Neutrophil (primary cell): ENCODE measurements around the gene REV3L.
"Not testable (repeated sequence)": the region's sequence is repeated elsewhere in the genome, so short reads cannot be mapped to it uniquely, and the experiment has no call there.

Experiments
- H3K27ac ChIP-seq: fragments of 200-600 bp; sonication (generic); 2 replicates; pipeline ENCODE4 v1.5.1; 2016; ENCODE audit warnings: mild to moderate bottlenecking, moderate library complexity
- H3K27me3 ChIP-seq: fragments of 200-600 bp; sonication (generic); 2 replicates; pipeline ENCODE4 v1.6.0; 2016; ENCODE audit warnings: mild to moderate bottlenecking
- H3K36me3 ChIP-seq: fragments of 200-600 bp; sonication (generic); 2 replicates; pipeline ENCODE4 v1.5.1; 2017
- H3K4me1 ChIP-seq, 2 experiments: fragments of 200-600 bp in 1 of 2; sonication (generic) in 1 of 2; 1 replicate in 1 of 2; 2 replicates in 1 of 2; pipeline versions ENCODE4 v1.5.1 to v1.6.1; 2013 to 2016; ENCODE audit warnings: low read depth in 1 of 2, low read length in 1 of 2, mild to moderate bottlenecking in 1 of 2, moderate library complexity in 1 of 2; ENCODE audit not compliant: control insufficient read depth in 1 of 2, insufficient read depth in 1 of 2
- H3K4me3 ChIP-seq, 2 experiments: fragments of 200-600 bp in 1 of 2; sonication (generic) in 1 of 2; 1 replicate in 1 of 2; 2 replicates in 1 of 2; pipeline ENCODE4 v1.5.1; 2013 to 2016; ENCODE audit warnings: low read depth in 1 of 2, low read length in 1 of 2, mild to moderate bottlenecking in 1 of 2, moderate library complexity in 1 of 2
- H3K9me3 ChIP-seq: fragments of 200-600 bp; sonication (generic); 2 replicates; pipeline ENCODE4 v1.5.1; 2016
- TF ChIP-seq, protein P1 (sequence below): fragments of 200-600 bp; sonication (generic); IDR thresholded peaks from 2 replicates; pipeline ENCODE4 v1.5.1; 2016; ENCODE audit warnings: antibody characterized with exemption

The REV3L gene

DNA sequence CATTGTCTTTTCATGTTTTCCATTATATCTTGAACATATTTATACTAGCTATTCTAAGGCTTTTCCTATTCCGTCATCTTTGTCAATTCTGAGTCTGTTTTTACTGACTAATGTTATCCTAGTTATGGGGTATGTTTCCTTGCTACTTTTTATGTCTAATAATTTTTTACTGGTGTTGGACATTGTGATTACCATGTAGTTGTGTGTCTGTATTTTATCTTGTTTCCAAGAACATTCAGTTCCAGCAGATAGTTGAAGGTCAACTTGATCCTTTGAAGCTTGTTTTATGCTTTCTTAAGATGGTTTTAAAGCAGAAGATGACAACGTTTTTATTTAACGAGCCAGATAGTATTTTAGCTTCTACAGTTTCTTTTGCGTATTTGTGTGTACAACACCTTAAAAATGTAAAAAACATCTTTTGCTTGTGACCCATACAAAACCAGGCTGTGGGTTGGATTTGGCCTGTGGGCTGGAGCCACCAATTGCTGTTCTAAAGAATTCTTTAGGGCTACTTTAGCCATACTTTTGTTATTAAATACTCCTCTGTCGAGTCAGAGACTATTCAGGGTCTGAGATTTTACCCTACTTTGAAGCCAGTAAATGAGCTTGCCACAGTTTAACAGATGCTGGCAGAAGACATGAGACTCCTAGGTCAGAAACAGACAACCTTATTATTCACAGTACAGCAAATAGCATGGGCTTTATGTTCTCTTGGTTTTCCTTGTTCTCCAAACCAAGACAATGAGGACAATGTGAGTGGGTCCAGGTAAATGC lies 38.7 kb upstream of the REV3L start:
- Histone ChIP-seq H3K4me3 (no peak overlapping the region), H3K27me3 (no peaks in the 10 kb centered on the region)
- TF ChIP-seq, protein P1, sequence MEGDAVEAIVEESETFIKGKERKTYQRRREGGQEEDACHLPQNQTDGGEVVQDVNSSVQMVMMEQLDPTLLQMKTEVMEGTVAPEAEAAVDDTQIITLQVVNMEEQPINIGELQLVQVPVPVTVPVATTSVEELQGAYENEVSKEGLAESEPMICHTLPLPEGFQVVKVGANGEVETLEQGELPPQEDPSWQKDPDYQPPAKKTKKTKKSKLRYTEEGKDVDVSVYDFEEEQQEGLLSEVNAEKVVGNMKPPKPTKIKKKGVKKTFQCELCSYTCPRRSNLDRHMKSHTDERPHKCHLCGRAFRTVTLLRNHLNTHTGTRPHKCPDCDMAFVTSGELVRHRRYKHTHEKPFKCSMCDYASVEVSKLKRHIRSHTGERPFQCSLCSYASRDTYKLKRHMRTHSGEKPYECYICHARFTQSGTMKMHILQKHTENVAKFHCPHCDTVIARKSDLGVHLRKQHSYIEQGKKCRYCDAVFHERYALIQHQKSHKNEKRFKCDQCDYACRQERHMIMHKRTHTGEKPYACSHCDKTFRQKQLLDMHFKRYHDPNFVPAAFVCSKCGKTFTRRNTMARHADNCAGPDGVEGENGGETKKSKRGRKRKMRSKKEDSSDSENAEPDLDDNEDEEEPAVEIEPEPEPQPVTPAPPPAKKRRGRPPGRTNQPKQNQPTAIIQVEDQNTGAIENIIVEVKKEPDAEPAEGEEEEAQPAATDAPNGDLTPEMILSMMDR: no peak

DNA sequence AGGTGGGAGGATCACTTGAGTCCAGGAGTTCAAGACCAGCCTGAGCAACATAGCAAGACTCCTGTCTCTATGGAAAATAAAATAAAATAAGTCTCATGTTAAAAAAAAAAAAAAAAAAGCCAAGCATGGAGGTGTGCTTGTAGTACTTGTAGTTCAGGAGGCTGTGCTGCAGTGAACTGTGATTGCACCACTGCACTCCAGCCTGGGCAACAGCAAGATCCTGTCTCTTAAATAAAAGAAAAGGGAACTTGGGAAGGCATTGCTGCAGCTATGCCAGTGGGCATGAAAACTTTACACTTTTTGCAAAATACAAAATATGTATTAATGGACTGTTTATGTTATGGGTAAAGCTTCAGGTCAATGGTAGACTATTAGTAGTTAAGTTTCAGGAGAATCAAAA lies 37.5 kb upstream of the REV3L start:
- no peak overlapping the region for H3K27ac ChIP-seq
- H3K4me3 ChIP-seq: no peak overlapping the region
- no peaks in the 10 kb centered on the region for H3K27me3 ChIP-seq
- H3K4me1 ChIP-seq: peaks cover 44 to 49% of the 10 kb centered on the region in 2 experiments
- TF ChIP-seq, protein P1: no peak
- H3K9me3 ChIP-seq: no peaks in the 10 kb centered on the region
- H3K36me3 ChIP-seq: no peaks in the 10 kb centered on the region

More for the DNA sequence above, 38.7 kb upstream of the REV3L start:
- no peaks in the 10 kb centered on the region for H3K9me3 ChIP-seq
- peak overlapping the region; percentile 60 for H3K27ac ChIP-seq
- no peaks in the 10 kb centered on the region for H3K36me3 ChIP-seq
- H3K4me1 ChIP-seq: peaks cover 46 to 49% of the 10 kb centered on the region in 2 experiments

DNA sequence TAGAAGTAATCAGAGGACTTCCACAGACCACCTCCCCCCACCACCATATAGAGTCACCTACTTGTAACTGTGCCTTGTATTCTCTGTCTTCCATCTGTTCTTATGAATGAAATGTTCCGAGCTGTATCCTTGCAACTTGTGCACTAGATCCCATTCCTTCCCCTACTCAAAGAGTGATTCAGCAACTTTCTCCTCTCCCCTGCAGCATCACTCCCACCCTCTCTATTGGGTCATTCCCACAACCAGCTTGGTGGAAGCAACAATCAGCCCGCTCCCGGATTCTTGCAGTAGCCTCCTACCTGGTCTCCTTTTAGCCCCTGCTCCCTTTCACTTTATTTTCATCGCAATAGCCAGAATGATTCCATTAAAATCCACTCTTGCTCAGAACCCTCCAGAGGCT lies 34.9 kb upstream of the REV3L start:
- H3K4me1 ChIP-seq: peaks cover 22 to 25% of the 10 kb centered on the region in 2 experiments
- no peak overlapping the region for H3K27ac ChIP-seq
- TF ChIP-seq, protein P1: no peak
- no peaks in the 10 kb centered on the region for H3K27me3 ChIP-seq
- H3K9me3 ChIP-seq: no peaks in the 10 kb centered on the region
- H3K4me3 ChIP-seq: no peak overlapping the region
- no peaks in the 10 kb centered on the region for H3K36me3 ChIP-seq

DNA sequence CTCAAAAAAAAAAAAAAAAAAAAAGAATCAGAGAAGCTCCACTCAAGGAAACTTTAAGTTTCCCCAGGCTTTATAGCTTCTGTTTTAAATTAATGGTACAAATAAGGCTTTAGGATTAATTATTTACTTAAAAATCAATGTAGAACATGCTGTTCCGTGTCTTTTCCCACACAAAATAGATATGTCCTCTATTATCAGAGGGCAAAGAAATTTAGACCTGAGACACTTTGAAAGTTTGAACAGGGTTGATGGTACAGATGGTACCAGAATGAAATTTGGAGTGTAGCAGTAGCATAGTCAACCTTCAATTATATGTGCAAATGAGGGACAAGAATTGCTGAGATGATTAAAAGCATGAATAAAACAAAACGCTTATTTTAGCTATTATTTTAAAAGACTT lies 32.2 kb upstream of the REV3L start:
- H3K4me3 ChIP-seq: no peak overlapping the region
- H3K27ac ChIP-seq: no peak overlapping the region
- TF ChIP-seq, protein P1: no peak
- no peaks in the 10 kb centered on the region for H3K36me3 ChIP-seq
- no peaks in the 10 kb centered on the region for H3K27me3 ChIP-seq
- H3K4me1 ChIP-seq: peaks cover 5% of the 10 kb centered on the region in 2 experiments
- H3K9me3 ChIP-seq: no peaks in the 10 kb centered on the region

DNA sequence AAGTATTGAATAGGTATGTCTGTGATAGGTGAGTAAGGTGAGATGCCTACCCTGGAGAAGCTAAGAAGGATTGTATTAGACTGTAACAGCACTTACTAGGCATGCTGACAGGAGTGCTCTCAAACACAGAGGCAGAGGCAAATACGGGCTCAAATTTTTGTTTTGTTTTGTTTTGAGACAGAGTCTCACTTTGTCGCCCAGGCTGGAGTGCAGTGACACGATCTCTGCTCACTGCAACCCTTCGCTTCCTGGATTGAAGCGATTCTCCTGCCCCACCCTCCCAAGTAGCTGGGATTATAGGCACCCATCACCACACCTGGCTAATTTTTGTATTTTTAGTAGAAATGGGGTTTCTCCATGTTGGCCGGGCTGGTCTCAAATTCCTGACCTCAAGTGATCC lies 31.5 kb upstream of the REV3L start:
- H3K27me3 ChIP-seq, H3K36me3 ChIP-seq, H3K4me1 ChIP-seq, H3K4me3 ChIP-seq, H3K9me3 ChIP-seq, H3K27ac ChIP-seq: not testable (repeated sequence)

DNA sequence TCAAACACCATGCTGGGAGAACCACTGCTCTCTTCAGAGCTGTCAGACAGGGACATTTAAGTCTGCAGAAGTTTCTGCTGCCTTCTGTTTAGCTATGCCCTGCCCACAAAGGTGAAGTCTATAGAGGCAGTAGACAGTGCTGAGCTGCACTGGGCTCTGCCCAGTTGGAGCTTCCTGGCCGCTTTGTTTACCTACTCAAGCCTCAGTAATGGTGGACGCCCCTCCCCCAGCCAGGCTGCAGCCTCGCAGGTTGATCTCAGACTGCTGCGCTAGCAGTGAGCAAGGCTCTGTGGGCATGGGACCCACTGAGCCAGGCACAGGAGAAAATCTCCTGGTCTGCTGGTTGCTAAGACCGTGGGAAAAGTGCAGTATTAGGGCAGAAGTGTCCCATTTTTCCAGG lies 24.2 kb upstream of the REV3L start:
- H3K27me3 ChIP-seq, H3K9me3 ChIP-seq, H3K36me3 ChIP-seq, H3K4me1 ChIP-seq, H3K27ac ChIP-seq, H3K4me3 ChIP-seq: not testable (repeated sequence)

DNA sequence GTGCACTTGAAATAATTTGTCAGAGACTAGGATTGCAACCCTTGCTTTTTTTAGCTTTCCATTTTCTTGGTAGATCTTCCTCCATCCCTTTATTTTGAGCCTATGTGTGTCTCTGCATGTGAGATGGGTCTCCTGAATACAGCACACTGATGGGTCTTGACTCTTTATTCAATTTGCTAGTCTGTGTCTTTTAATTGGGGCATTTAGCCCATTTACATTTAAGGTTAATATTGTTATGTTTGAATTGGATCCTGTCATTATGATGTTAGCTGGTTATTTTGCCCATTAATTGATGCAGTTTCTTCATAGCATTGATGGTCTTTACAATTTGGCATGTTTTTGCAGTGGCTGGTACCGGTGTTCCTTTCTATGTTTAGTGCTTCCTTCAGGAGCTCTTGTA lies 22.5 kb upstream of the REV3L start:
- not testable (repeated sequence) for H3K27ac ChIP-seq, H3K4me3 ChIP-seq, H3K9me3 ChIP-seq, H3K4me1 ChIP-seq, H3K36me3 ChIP-seq, H3K27me3 ChIP-seq
